ENCODE data around the gene CDK11A. TPM values are rescaled to one million over a fixed set of nuclear protein-coding genes. Genes with fewer than 3 reads are reported as not detected.
"Not testable (repeated sequence)": the region's sequence is repeated elsewhere in the genome, so short reads cannot be mapped to it uniquely, and the experiment has no call there.

The CDK11A gene
- total RNA-seq (10 to 100 TPM in 1 of 2 donors, 1 to 10 TPM in 1; 6.8 to 16.0 TPM), polyA plus RNA-seq (ENCODE audit: insufficient read length in 2 of 2) (10 to 100 TPM; 36.5 to 41.4 TPM)
- long read RNA-seq, donor 1, partial matches to known transcripts = 0 of 2 reads
- long read RNA-seq, donor 1, other reads (novel, unspliced or antisense) = 0 of 2 reads
- long read RNA-seq, donor 2, partial matches to known transcripts = 0 of 2 reads
- long read RNA-seq, donor 2, other reads (novel, unspliced or antisense) = 0 of 2 reads
- long read RNA-seq, donor 3, partial matches to known transcripts = 0 of 1 reads
- long read RNA-seq, donor 3, other reads (novel, unspliced or antisense) = 0 of 1 reads
- long read RNA-seq, donor 4, partial matches to known transcripts = 7 of 8 reads
- long read RNA-seq, donor 4, other reads (novel, unspliced or antisense) = 0 of 8 reads

GRCh38 chr1:1724035-1724864 lies at the start of gene CDK11A:
TSS of gene CDK11A (minus strand) at chr1:1724357. CDS start at chr1:1722818, 1,539 bp downstream.
- Histone ChIP-seq H3K36me3 (ENCODE audit: control insufficient read depth, insufficient read depth, low read length) (peaks cover 23% of the 10 kb centered on the region), H3K27ac (ENCODE audit: low read depth, low read length) (peak within 1 kb of the TSS; percentile 80), H3K4me3 (ENCODE audit: low read depth, low read length) (peak within 1 kb of the TSS; percentile 71)
- H3K9me3 ChIP-seq (ENCODE audit: control insufficient read depth, insufficient read depth, low read length); H3K4me1 ChIP-seq (ENCODE audit: control insufficient read depth, insufficient read depth, low read length); H3K27me3 ChIP-seq (ENCODE audit: control insufficient read depth, insufficient read depth, low read length): not testable (repeated sequence)
- WGBS (ENCODE audit: insufficient coverage) = under 1% methylated on average over 40 of the region's 78 CpGs
- peak; percentile 99 to 100 (median 100) for DNase-seq (ENCODE audit: low read depth in 4 of 6, low spot score in 6 of 6)

GRCh38 chr1:1773874-1774273 lies 49.7 kb upstream of the CDK11A start:
- H3K27me3 ChIP-seq (ENCODE audit: control insufficient read depth, insufficient read depth, low read length) = no peaks in the 10 kb centered on the region
- WGBS (ENCODE audit: insufficient coverage) = 100% methylated on average over 3 of the region's 4 CpGs
- H3K27ac ChIP-seq (ENCODE audit: low read depth, low read length) = no peak overlapping the region
- peaks cover 2% of the 10 kb centered on the region for H3K4me1 ChIP-seq (ENCODE audit: control insufficient read depth, insufficient read depth, low read length)
- H3K9me3 ChIP-seq (ENCODE audit: control insufficient read depth, insufficient read depth, low read length) = peaks cover 6% of the 10 kb centered on the region
- no peak for DNase-seq (ENCODE audit: low read depth in 4 of 6, low spot score in 6 of 6)
- peaks cover 20% of the 10 kb centered on the region for H3K36me3 ChIP-seq (ENCODE audit: control insufficient read depth, insufficient read depth, low read length)
- no peak overlapping the region for H3K4me3 ChIP-seq (ENCODE audit: low read depth, low read length)

GRCh38 chr1:1771096-1771495 lies 46.9 kb upstream of the CDK11A start:
- WGBS (ENCODE audit: insufficient coverage) = 100% methylated on average over 3 of the region's 3 CpGs
- Histone ChIP-seq H3K36me3 (ENCODE audit: control insufficient read depth, insufficient read depth, low read length) (peaks cover 28% of the 10 kb centered on the region), H3K27me3 (ENCODE audit: control insufficient read depth, insufficient read depth, low read length) (no peaks in the 10 kb centered on the region), H3K4me3 (ENCODE audit: low read depth, low read length) (no peak overlapping the region), H3K27ac (ENCODE audit: low read depth, low read length) (no peak overlapping the region), H3K4me1 (ENCODE audit: control insufficient read depth, insufficient read depth, low read length) (no peaks in the 10 kb centered on the region), H3K9me3 (ENCODE audit: control insufficient read depth, insufficient read depth, low read length) (peaks cover 6% of the 10 kb centered on the region)
- DNase-seq (ENCODE audit: low read depth in 4 of 6, low spot score in 6 of 6) = no peak

- no peak for DNase-seq (ENCODE audit: low read depth in 4 of 6, low spot score in 6 of 6)
- WGBS (ENCODE audit: insufficient coverage) = no CpG with 5 or more reads among the region's 3 CpGs
Observed at GRCh38 chr1:1770102-1770501, 45.9 kb upstream of the CDK11A start.

GRCh38 chr1:1768249-1768992 lies 44.3 kb upstream of the CDK11A start:
- H3K4me1 ChIP-seq (ENCODE audit: control insufficient read depth, insufficient read depth, low read length) = no peaks in the 10 kb centered on the region
- no peaks in the 10 kb centered on the region for H3K27me3 ChIP-seq (ENCODE audit: control insufficient read depth, insufficient read depth, low read length)
- no peak overlapping the region for H3K27ac ChIP-seq (ENCODE audit: low read depth, low read length)
- H3K4me3 ChIP-seq (ENCODE audit: low read depth, low read length) = no peak overlapping the region
- H3K9me3 ChIP-seq (ENCODE audit: control insufficient read depth, insufficient read depth, low read length) = peaks cover 6% of the 10 kb centered on the region
- WGBS (ENCODE audit: insufficient coverage) = 100% methylated on average over 5 of the region's 7 CpGs
- no peak for DNase-seq (ENCODE audit: low read depth in 4 of 6, low spot score in 6 of 6)
- peaks cover 46% of the 10 kb centered on the region for H3K36me3 ChIP-seq (ENCODE audit: control insufficient read depth, insufficient read depth, low read length)

More at GRCh38 chr1:1770102-1770501, 45.9 kb upstream of the CDK11A start:
- Histone ChIP-seq H3K9me3 (ENCODE audit: control insufficient read depth, insufficient read depth, low read length) (peaks cover 6% of the 10 kb centered on the region), H3K27me3 (ENCODE audit: control insufficient read depth, insufficient read depth, low read length) (no peaks in the 10 kb centered on the region), H3K4me1 (ENCODE audit: control insufficient read depth, insufficient read depth, low read length) (no peaks in the 10 kb centered on the region), H3K4me3 (ENCODE audit: low read depth, low read length) (no peak overlapping the region), H3K36me3 (ENCODE audit: control insufficient read depth, insufficient read depth, low read length) (peaks cover 36% of the 10 kb centered on the region), H3K27ac (ENCODE audit: low read depth, low read length) (no peak overlapping the region)

- Histone ChIP-seq H3K4me1 (ENCODE audit: control insufficient read depth, insufficient read depth, low read length) (no peaks in the 10 kb centered on the region), H3K36me3 (ENCODE audit: control insufficient read depth, insufficient read depth, low read length) (peaks cover 64% of the 10 kb centered on the region), H3K4me3 (ENCODE audit: low read depth, low read length) (no peak overlapping the region), H3K9me3 (ENCODE audit: control insufficient read depth, insufficient read depth, low read length) (peaks cover 1% of the 10 kb centered on the region), H3K27me3 (ENCODE audit: control insufficient read depth, insufficient read depth, low read length) (no peaks in the 10 kb centered on the region), H3K27ac (ENCODE audit: low read depth, low read length) (no peak overlapping the region)
- 98% methylated on average over 11 of the region's 23 CpGs for WGBS (ENCODE audit: insufficient coverage)
- DNase-seq (ENCODE audit: low read depth in 4 of 6, low spot score in 6 of 6) = no peak
Observed at GRCh38 chr1:1764876-1765470, 40.8 kb upstream of the CDK11A start.

GRCh38 chr1:1763657-1764621 lies 39.8 kb upstream of the CDK11A start:
- Histone ChIP-seq H3K27me3 (ENCODE audit: control insufficient read depth, insufficient read depth, low read length) (no peaks in the 10 kb centered on the region), H3K9me3 (ENCODE audit: control insufficient read depth, insufficient read depth, low read length) (no peaks in the 10 kb centered on the region), H3K36me3 (ENCODE audit: control insufficient read depth, insufficient read depth, low read length) (peaks cover 74% of the 10 kb centered on the region), H3K4me1 (ENCODE audit: control insufficient read depth, insufficient read depth, low read length) (no peaks in the 10 kb centered on the region), H3K27ac (ENCODE audit: low read depth, low read length) (no peak overlapping the region), H3K4me3 (ENCODE audit: low read depth, low read length) (no peak overlapping the region)
- WGBS (ENCODE audit: insufficient coverage) = 90% methylated on average over 27 of the region's 32 CpGs
- DNase-seq (ENCODE audit: low read depth in 4 of 6, low spot score in 6 of 6) = no peak

GRCh38 chr1:1761504-1762376 lies 37.6 kb upstream of the CDK11A start:
- H3K27ac ChIP-seq (ENCODE audit: low read depth, low read length) = no peak overlapping the region
- no peaks in the 10 kb centered on the region for H3K9me3 ChIP-seq (ENCODE audit: control insufficient read depth, insufficient read depth, low read length)
- H3K27me3 ChIP-seq (ENCODE audit: control insufficient read depth, insufficient read depth, low read length) = no peaks in the 10 kb centered on the region
- H3K4me1 ChIP-seq (ENCODE audit: control insufficient read depth, insufficient read depth, low read length) = no peaks in the 10 kb centered on the region
- no peak for DNase-seq (ENCODE audit: low read depth in 4 of 6, low spot score in 6 of 6)
- no peak overlapping the region for H3K4me3 ChIP-seq (ENCODE audit: low read depth, low read length)
- H3K36me3 ChIP-seq (ENCODE audit: control insufficient read depth, insufficient read depth, low read length) = peaks cover 89% of the 10 kb centered on the region
- 97% methylated on average over 22 of the region's 23 CpGs for WGBS (ENCODE audit: insufficient coverage)
